GM12892 (cell line): ENCODE measurements around the gene PHTF1.
"Not testable (repeated sequence)": the region's sequence is repeated elsewhere in the genome, so short reads cannot be mapped to it uniquely, and the experiment has no call there.

ENCODE experiments used
- POLR2A ChIP-seq: IDR thresholded peaks from 2 replicates; pipeline ENCODE4 v1.6.1; 2011; ENCODE audit warnings: low read depth, low read length, control low read depth
- POLR2AphosphoS5 ChIP-seq: IDR thresholded peaks from 2 replicates; pipeline ENCODE4 v1.6.1; 2011; ENCODE audit warnings: low read depth, low read length, control low read depth

DNA sequence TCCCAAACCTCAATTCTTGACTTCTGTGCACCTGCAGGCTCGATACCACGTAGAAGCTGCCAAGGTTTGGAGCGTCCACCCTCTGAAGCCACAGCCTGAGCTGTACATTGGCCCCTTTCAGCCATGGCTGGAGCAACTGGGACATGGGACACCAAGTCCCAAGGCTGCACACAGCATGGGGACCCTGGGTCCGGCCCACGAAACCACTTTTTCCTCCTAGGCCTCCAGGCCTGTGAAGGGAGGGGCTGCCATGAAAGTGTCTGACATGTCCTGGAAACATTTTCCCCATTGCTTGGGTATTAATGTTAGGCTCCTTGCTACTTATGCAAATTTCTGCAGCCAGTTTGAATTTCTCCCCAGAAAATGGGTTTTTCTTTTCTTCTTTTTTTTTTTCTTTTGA is 40.7 kb downstream of the PHTF1 start:
- not testable (repeated sequence) for TF ChIP-seq POLR2A, POLR2AphosphoS5
